SU-DHL-6 (cell line): ENCODE results near the gene DPP8.

Experiments used
- H2AFZ ChIP-seq: fragments of 200-600 bp; sonication (generic); 2 replicates; pipeline ENCODE4 v1.6.1; 2014; ENCODE audit warnings: low read depth, mild to moderate bottlenecking, moderate library complexity, mixed read lengths, antibody characterized with exemption, low read length; ENCODE audit not compliant: severe bottlenecking
- H3F3A ChIP-seq: fragments of 200-600 bp; shearing (Covaris generic); 2 replicates; pipeline ENCODE4 v1.6.0; 2016; ENCODE audit warnings: antibody characterized with exemption, mild to moderate bottlenecking; ENCODE audit not compliant: insufficient read depth
- H3K27ac ChIP-seq: fragments of 200-600 bp; sonication (generic); 2 replicates; pipeline ENCODE4 v1.5.1; 2016; ENCODE audit warnings: low read depth, mild to moderate bottlenecking, low read length, moderate library complexity, mixed read lengths
- H3K27me3 ChIP-seq: fragments of 200-600 bp; sonication (generic), shearing (Covaris generic); 2 replicates; pipeline ENCODE4 v1.6.0; 2014; ENCODE audit warnings: mild to moderate bottlenecking, low read length
- H3K36me3 ChIP-seq: fragments of 200-600 bp; sonication (generic); 2 replicates; pipeline ENCODE4 v1.6.1; 2014; ENCODE audit warnings: mild to moderate bottlenecking, low read length, mixed read lengths
- H3K4me2 ChIP-seq: fragments of 300-600, 200-600 bp; shearing (Covaris generic), sonication (generic); 2 replicates; pipeline ENCODE4 v1.6.0; 2014; ENCODE audit warnings: low read length, low read depth, mild to moderate bottlenecking; ENCODE audit not compliant: poor library complexity, severe bottlenecking
- H3K4me3 ChIP-seq: fragments of 200-600 bp; sonication (generic); 2 replicates; pipeline ENCODE4 v1.5.1; 2014; ENCODE audit warnings: antibody characterized with exemption, low read length, mild to moderate bottlenecking, mixed read lengths; ENCODE audit not compliant: insufficient read depth, poor library complexity, severe bottlenecking
- H3K79me2 ChIP-seq: fragments of 200-600 bp; sonication (generic); 2 replicates; pipeline ENCODE4 v1.6.1; 2014; ENCODE audit warnings: mild to moderate bottlenecking, low read length, moderate library complexity; ENCODE audit not compliant: insufficient read depth
- H3K9ac ChIP-seq: fragments of 200-600 bp; sonication (generic); 2 replicates; pipeline ENCODE4 v1.7.0; 2014; ENCODE audit warnings: mild to moderate bottlenecking, low read length
- H3K9me2 ChIP-seq: fragments of 200-600 bp; sonication (generic); replicated peaks from 2 replicates; pipeline ENCODE4 v1.6.1; 2014; ENCODE audit warnings: low read length; ENCODE audit not compliant: insufficient read depth
- H3K9me3 ChIP-seq: fragments of 200-600 bp; sonication (generic); 2 replicates; pipeline ENCODE4 v1.6.1; 2014; ENCODE audit warnings: low read length, mixed read lengths; ENCODE audit not compliant: insufficient read depth
- H4K20me1 ChIP-seq: fragments of 200-600 bp; sonication (generic); 2 replicates; pipeline ENCODE4 v1.6.1; 2014; ENCODE audit warnings: low read depth, mild to moderate bottlenecking, antibody characterized with exemption, low read length, moderate library complexity, mixed read lengths
- EZH2phosphoT487 ChIP-seq: fragments of 200-600 bp; sonication (generic), shearing (Covaris generic); conservative IDR thresholded peaks from 2 replicates; pipeline ENCODE4 v1.6.1; 2018; ENCODE audit warnings: mild to moderate bottlenecking, antibody characterized with exemption, low read length, moderate library complexity, mixed read lengths
- TF ChIP-seq, protein P1 (sequence below): fragments of 200-600 bp; sonication (generic); IDR thresholded peaks from one replicate; pipeline ENCODE4 v1.5.1; 2017; ENCODE audit warnings: antibody characterized with exemption, mild to moderate bottlenecking, low read length, moderate library complexity; ENCODE audit not compliant: insufficient read depth, poor library complexity, severe bottlenecking

The DPP8 gene

DNA sequence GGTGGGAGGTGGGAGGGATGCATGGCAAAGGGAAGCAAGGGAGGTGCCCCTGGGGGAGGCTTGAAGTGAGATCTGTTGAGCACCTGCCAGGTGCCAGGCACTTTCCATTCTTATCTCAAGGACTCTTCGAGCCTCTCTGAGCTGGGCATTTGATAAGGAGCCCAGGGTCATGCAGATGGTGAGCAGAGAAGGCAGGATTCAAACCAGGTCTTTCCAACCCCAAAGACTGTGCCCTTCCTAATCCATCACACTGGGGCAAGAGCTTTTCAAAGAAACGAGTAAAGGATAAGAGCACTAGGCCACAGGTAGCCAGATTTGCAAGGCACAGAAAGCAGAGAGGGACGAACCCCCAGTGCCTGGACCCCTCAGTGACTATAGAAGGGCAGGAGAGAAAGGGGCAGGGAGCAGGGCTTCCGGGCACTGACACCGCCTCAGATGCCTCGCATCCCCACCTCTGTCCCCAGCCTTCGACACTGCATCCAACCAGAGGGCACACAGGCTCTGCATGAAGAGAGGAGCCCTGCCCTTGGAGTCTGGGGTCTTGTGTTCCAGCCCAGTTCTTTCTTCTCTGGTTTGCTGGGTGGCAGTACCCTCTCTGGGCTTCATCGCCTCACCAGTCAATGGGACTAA is 115.8 kb downstream of the DPP8 start:
- Histone ChIP-seq H3K79me2 (no peaks in the 10 kb centered on the region), H3F3A (no peaks in the 10 kb centered on the region), H4K20me1 (no peaks in the 10 kb centered on the region), H2AFZ (no peak overlapping the region), H3K27ac (no peak overlapping the region), H3K9me3 (no peaks in the 10 kb centered on the region), H3K9me2 (no peaks in the 10 kb centered on the region), H3K9ac (no peak overlapping the region), H3K27me3 (no peaks in the 10 kb centered on the region), H3K4me2 (no peak overlapping the region), H3K4me3 (no peak overlapping the region), H3K36me3 (no peaks in the 10 kb centered on the region)
- TF ChIP-seq, protein P1, sequence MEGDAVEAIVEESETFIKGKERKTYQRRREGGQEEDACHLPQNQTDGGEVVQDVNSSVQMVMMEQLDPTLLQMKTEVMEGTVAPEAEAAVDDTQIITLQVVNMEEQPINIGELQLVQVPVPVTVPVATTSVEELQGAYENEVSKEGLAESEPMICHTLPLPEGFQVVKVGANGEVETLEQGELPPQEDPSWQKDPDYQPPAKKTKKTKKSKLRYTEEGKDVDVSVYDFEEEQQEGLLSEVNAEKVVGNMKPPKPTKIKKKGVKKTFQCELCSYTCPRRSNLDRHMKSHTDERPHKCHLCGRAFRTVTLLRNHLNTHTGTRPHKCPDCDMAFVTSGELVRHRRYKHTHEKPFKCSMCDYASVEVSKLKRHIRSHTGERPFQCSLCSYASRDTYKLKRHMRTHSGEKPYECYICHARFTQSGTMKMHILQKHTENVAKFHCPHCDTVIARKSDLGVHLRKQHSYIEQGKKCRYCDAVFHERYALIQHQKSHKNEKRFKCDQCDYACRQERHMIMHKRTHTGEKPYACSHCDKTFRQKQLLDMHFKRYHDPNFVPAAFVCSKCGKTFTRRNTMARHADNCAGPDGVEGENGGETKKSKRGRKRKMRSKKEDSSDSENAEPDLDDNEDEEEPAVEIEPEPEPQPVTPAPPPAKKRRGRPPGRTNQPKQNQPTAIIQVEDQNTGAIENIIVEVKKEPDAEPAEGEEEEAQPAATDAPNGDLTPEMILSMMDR, result no peak
- TF ChIP-seq EZH2phosphoT487, result no peak

DNA sequence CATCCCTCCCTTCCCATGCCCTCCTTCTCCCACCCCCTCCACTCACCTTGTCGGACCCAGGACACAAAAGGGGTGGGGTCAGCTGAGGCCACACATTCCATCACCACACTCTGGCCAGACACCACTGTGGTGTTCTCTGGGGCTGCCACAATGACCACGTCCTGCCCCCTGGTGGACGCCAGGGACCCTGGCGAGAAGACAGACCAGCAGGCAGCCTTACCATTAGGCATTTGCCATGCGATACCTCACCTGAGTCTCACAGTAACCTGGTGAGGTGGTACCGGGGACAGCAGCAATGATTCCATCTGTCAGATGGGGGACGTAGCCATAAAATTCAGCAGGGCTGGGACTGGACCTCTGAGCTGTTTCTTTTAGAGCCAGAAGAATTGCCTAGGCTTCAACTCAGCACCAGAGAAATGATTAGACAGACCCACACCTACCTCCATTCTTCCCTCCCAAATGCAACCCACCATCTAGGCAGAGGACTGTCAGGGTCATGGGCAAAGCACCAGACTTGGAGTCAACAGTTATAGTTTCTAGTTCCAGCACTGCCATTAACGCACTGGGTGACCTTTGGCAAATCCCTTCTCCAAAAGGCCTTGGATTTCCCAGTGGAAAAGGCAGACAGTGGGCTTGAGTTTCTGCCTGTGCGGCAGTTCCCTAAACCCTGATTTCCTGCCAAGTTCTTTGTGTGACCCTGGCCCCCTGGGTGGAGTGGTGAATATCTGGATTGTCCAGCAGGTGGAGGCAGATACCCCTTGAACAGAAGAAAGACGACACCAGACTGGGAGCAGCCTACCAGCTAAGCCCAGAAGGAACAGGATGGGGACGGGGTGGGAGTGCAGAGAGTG is 116.5 kb downstream of the DPP8 start:
- Histone ChIP-seq H3K9me3 (no peaks in the 10 kb centered on the region), H3K9ac (no peak overlapping the region), H3K9me2 (no peaks in the 10 kb centered on the region), H3K36me3 (no peaks in the 10 kb centered on the region), H3K27ac (no peak overlapping the region), H3F3A (no peaks in the 10 kb centered on the region), H3K4me2 (no peak overlapping the region), H4K20me1 (no peaks in the 10 kb centered on the region), H3K27me3 (no peaks in the 10 kb centered on the region), H2AFZ (no peak overlapping the region), H3K79me2 (no peaks in the 10 kb centered on the region), H3K4me3 (no peak overlapping the region)
- TF ChIP-seq EZH2phosphoT487, result no peak
- TF ChIP-seq, protein P1, result peak; percentile 47

DNA sequence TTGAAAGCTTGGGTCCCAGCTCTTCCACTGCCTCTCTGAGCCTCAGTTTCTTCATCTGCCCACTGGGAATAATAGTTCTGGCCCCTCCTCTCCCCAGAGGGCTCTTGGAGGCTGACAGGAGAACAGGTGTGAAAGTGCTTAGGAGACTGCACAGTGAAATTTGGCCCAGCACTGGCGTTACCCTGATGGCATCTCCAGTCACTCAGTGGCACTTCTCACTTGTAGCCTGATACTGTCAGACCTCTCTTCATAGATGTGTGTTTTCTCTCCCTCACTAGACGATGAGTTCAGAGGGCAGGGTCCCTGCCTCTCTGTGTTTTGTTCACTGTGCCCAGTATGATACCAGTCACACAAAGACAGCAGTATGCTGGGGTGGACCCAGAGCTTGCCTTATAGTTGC is 117.5 kb downstream of the DPP8 start:
- Histone ChIP-seq H3K9ac (no peak overlapping the region), H2AFZ (no peak overlapping the region), H3K36me3 (no peaks in the 10 kb centered on the region), H3K9me2 (no peaks in the 10 kb centered on the region), H3F3A (no peaks in the 10 kb centered on the region), H3K4me3 (no peak overlapping the region), H3K27me3 (no peaks in the 10 kb centered on the region), H3K9me3 (no peaks in the 10 kb centered on the region), H4K20me1 (no peaks in the 10 kb centered on the region), H3K27ac (no peak overlapping the region), H3K79me2 (no peaks in the 10 kb centered on the region), H3K4me2 (no peak overlapping the region)
- TF ChIP-seq, protein P1, result no peak
- no peak for TF ChIP-seq EZH2phosphoT487
